Peyer's patch (tissue), 4 donors: ENCODE data around the gene PRPF6. TPM values are rescaled to one million over a fixed set of nuclear protein-coding genes. Genes with fewer than 3 reads are reported as not detected.

Experiments
- DNase-seq, 3 donors: peaks; one replicate each; pipeline ENCODE4 v3.0.0-alpha.2; 2017 to 2019
- H3K27ac ChIP-seq, 4 donors: fragments of 200-600 bp; sonication (generic); one replicate each; pipeline ENCODE4 v1.5.1; 2016 to 2019
- H3K27me3 ChIP-seq, 2 donors: fragments of 200-600 bp; sonication (generic); one replicate each; pipeline ENCODE4 v1.5.1; 2019
- H3K36me3 ChIP-seq, 3 donors: fragments of 200-600 bp; sonication (generic); one replicate each; pipeline ENCODE4 v1.5.1; 2016 to 2019
- H3K4me1 ChIP-seq, 4 donors: fragments of 200-600 bp; sonication (generic); one replicate each; pipeline ENCODE4 v1.5.1; 2016 to 2019
- H3K4me3 ChIP-seq, 4 donors: fragments of 200-600 bp; sonication (generic); 1 replicate in 3 of 4; 2 replicates in 1 of 4; pipeline ENCODE4 v1.5.1; 2016 to 2019; ENCODE audit warnings: mild to moderate bottlenecking in 1 of 4
- H3K9me3 ChIP-seq, 4 donors: fragments of 200-600 bp; sonication (generic); one replicate each; pipeline ENCODE4 v1.5.1; 2016 to 2019; ENCODE audit warnings: mild to moderate bottlenecking in 1 of 4
- POLR2A ChIP-seq, 2 donors: fragments of 450-650 bp; IDR thresholded peaks; one replicate each; pipeline ENCODE4 v1.5.1; 2017; ENCODE audit warnings: antibody characterized with exemption in 2 of 2, mild to moderate bottlenecking in 2 of 2, moderate library complexity in 2 of 2
- total RNA-seq, 4 donors: library from RNA; depleted of rRNA; stranded (reverse); fragments of >200 nt; gene quantifications; one replicate each; pipeline ENCODE4 v1.1.0, GENCODE V29; 2016
- TF ChIP-seq, protein P1 (sequence below), 6 experiments: fragments of 450-650 bp in 4 of 6; fragments of 200-600 bp in 2 of 6; sonication (generic) in 1 of 6; IDR thresholded peaks; one replicate each; pipeline ENCODE4 v1.5.1; 2017 to 2019; ENCODE audit warnings: antibody characterized with exemption in 6 of 6, mild to moderate bottlenecking in 3 of 6, moderate library complexity in 1 of 6

PRPF6 gene
- total RNA-seq, 4 donors from 2014 or later: 49.6 to 95.7 (median 64.2) TPM

DNA sequence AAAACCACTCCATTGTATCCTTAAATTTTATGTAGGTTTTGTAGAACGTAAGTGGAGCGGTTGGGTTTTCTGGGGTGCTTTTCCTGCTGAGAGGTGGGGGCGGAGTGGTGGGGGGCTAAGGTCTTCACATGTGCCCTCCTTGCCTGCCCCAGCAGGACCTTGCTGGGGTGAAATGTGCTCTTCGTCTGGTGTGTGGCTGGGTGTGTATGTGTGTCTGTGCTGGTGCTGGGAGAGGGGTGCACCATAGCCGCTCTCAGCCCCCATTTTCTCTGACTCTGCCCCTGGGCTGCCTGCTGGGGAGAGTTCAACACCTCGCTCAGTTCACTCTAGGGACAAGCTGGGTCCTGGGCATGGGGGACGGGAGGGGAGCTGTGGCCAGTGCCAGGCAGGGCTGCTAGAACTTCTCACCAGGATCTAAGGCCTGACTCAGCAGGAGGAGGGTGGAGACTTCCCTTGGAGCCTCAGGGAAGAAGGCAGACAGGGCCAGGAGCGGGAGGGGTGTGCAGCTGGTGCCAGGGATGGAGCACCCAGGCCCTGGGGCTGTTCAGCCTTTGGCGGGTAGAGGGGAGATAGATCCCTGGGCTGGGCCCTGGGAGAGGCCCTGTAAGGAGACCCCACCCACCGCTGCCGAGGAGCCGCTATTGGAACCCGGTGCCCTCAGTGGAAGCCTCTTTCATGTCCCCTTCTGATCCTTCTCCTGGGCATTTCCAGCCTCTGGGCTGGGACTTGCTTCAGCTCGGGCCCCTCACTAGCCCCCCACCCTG lies 63.7 kb downstream of the PRPF6 start:
- peaks cover 0 to 31% (median 21%) of the 10 kb centered on the region in 4 donors for H3K4me1 ChIP-seq
- H3K27me3 ChIP-seq: peaks cover 0 to 40% of the 10 kb centered on the region in 2 donors
- no peaks in the 10 kb centered on the region for H3K36me3 ChIP-seq
- TF ChIP-seq, protein P1, sequence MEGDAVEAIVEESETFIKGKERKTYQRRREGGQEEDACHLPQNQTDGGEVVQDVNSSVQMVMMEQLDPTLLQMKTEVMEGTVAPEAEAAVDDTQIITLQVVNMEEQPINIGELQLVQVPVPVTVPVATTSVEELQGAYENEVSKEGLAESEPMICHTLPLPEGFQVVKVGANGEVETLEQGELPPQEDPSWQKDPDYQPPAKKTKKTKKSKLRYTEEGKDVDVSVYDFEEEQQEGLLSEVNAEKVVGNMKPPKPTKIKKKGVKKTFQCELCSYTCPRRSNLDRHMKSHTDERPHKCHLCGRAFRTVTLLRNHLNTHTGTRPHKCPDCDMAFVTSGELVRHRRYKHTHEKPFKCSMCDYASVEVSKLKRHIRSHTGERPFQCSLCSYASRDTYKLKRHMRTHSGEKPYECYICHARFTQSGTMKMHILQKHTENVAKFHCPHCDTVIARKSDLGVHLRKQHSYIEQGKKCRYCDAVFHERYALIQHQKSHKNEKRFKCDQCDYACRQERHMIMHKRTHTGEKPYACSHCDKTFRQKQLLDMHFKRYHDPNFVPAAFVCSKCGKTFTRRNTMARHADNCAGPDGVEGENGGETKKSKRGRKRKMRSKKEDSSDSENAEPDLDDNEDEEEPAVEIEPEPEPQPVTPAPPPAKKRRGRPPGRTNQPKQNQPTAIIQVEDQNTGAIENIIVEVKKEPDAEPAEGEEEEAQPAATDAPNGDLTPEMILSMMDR (IDR thresholded peaks at IDR 0.05): no peak
- no peak for TF ChIP-seq POLR2A (IDR thresholded peaks at IDR 0.05)
- no peaks in the 10 kb centered on the region for H3K9me3 ChIP-seq
- DNase-seq: no peak
- H3K4me3 ChIP-seq: no peak overlapping the region
- H3K27ac ChIP-seq: no peak overlapping the region

DNA sequence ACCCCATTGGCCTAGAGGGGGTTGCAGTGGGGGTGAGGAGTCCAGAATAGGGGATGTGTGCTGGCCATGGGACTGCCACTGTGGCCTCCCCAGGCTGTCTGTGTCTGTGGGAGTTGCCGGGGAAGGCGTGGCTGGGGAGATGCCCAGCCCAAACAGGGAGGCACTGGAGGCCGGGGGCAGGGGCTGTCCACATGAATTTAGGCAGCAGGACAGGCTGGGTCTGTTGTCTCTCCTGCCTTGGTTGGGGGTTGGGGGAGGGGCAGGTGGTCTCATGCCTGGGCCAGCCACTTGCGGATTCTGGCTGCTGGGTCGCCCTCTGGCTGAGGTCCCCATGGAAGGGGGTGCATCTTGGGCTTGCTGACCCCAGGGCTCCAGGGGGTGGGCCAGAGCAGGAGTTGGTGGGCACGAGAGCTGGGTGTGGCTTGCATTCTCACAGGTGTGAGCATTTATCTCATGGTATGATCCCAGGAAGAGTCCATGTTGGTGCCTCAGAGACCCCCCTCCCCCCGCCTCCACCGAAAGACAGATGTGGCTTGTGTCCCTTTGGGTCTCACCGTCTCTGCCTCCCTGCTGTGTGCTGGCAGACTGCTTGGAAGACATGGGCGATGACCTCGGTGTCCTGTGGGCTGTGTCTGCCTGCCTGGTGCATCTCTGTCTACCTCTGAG lies 64.5 kb downstream of the PRPF6 start:
- Histone ChIP-seq H3K27me3 (peaks cover 0 to 39% of the 10 kb centered on the region in 2 donors), H3K4me3 (no peak overlapping the region), H3K4me1 (peaks cover 0 to 39% (median 22%) of the 10 kb centered on the region in 4 donors), H3K36me3 (no peaks in the 10 kb centered on the region), H3K27ac (no peak overlapping the region), H3K9me3 (no peaks in the 10 kb centered on the region)
- DNase-seq: no peak
- TF ChIP-seq, protein P1 (IDR thresholded peaks at IDR 0.05): no peak
- TF ChIP-seq POLR2A (IDR thresholded peaks at IDR 0.05): no peak

DNA sequence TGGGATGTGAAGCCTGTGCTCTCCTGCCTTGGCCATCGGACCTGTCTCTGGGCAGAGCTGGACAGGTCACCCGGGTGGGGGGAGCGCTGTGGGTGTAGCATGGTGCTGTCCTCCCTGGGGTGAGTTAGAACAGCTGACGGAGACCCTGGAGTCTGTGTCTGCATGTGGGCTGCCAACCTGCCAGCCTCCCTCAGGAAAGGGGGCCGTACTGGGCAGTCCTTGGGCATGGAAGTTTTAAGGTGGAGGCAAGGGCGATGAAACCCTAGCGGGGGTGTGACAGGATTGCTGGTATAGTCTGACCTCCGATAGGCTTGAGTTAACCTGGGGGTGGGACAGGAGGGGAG lies 66.1 kb downstream of the PRPF6 start:
- H3K4me3 ChIP-seq: peak overlapping the region in 1 of 4 donors; percentile 37
- no peaks in the 10 kb centered on the region for H3K9me3 ChIP-seq
- H3K27ac ChIP-seq: no peak overlapping the region
- no peak for TF ChIP-seq POLR2A (IDR thresholded peaks at IDR 0.05)
- TF ChIP-seq, protein P1 (IDR thresholded peaks at IDR 0.05): no peak
- H3K4me1 ChIP-seq: peaks cover 0 to 30% (median 13%) of the 10 kb centered on the region in 4 donors
- H3K27me3 ChIP-seq: peaks cover 0 to 36% of the 10 kb centered on the region in 2 donors
- no peak for DNase-seq
- no peaks in the 10 kb centered on the region for H3K36me3 ChIP-seq

DNA sequence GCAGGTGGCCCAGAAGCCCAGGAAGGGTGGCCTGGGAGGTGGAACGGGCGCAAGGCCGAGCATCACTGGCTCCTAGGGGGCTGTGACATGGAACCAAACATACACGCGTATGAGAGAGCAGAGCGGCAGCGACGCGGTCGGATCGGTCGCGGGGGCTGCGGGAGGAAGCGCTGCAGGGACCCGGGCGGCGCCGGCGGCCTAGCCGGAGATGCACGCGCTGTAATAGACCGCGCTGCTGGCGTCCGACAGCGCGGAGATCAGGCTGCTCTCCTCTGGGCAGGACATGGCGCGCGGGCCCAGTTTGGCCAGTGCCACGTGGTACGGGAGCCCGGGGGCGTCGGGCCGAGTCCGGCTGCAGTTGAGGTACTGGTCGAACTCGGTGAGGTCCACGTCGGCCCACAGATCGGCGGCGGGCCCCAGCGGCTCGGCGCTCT lies 67.1 kb downstream of the PRPF6 start:
- Histone ChIP-seq H3K4me1 (peaks cover 0 to 24% (median 9%) of the 10 kb centered on the region in 4 donors), H3K27me3 (peaks cover 0 to 32% of the 10 kb centered on the region in 2 donors), H3K36me3 (no peaks in the 10 kb centered on the region), H3K9me3 (no peaks in the 10 kb centered on the region), H3K27ac (no peak overlapping the region), H3K4me3 (peak overlapping the region in 3 of 4 donors; percentile 3 to 37 (median 37))
- no peak for DNase-seq
- TF ChIP-seq, protein P1 (IDR thresholded peaks at IDR 0.05): no peak
- TF ChIP-seq POLR2A (IDR thresholded peaks at IDR 0.05): no peak

DNA sequence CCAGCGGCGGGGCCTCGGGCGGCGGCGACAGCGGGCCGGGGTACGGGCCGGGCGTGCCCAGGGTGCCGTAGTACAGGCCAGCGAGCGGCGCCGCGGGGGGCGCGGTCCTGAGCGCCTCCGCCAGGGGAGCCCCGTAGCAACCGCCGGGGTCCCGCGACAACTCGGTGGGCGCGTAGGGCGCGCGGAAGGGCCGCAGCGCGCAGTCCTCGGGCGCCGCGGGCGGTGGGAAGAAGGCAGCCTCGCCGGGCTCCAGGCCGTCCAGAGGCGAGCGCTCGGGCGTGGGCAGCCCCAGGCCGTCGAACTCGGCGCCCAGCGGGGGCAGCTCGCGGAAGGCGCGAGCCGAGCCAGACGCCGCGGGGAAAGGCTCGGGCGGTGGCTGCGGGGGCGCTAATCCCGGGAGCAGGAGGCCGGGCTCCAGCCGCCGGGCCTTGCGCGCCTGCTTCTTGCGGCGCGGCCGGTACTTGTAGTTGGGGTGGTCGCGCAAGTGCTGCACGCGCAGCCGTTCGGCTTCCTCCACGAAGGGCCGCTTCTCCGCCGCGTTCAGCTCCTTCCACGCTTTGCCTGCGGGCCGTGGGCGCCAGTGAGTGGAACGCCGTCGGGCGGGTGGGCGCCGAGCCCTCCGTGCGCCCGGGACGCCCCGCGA lies 67.6 kb downstream of the PRPF6 start:
- no peak for DNase-seq
- peak overlapping the region in 3 of 4 donors; percentile 36 to 37 (median 37) for H3K4me3 ChIP-seq
- TF ChIP-seq, protein P1 (IDR thresholded peaks at IDR 0.05): no peak
- no peak for TF ChIP-seq POLR2A (IDR thresholded peaks at IDR 0.05)
- H3K27ac ChIP-seq: no peak overlapping the region
- peaks cover 0 to 32% of the 10 kb centered on the region in 2 donors for H3K27me3 ChIP-seq
- peaks cover 0 to 24% (median 9%) of the 10 kb centered on the region in 4 donors for H3K4me1 ChIP-seq
- H3K9me3 ChIP-seq: no peaks in the 10 kb centered on the region
- no peaks in the 10 kb centered on the region for H3K36me3 ChIP-seq
